MM.1S (cell line): ENCODE measurements around the gene COLGALT1.

ENCODE experiments used
- EZH2 ChIP-seq: fragments of 300-600 bp; sonication (generic); optimal IDR thresholded peaks from 2 replicates; pipeline ENCODE3; 2017; ENCODE audit warnings: low read depth, mild to moderate bottlenecking, antibody characterized with exemption, low read length, mixed read lengths
- EZH2phosphoT487 ChIP-seq: fragments of 300-600 bp; sonication (generic); IDR thresholded peaks from 2 replicates; pipeline ENCODE4 v1.6.1; 2018; ENCODE audit warnings: antibody characterized with exemption, low read length
- TF ChIP-seq, protein P1 (sequence below): fragments of 300-600 bp; sonication (generic); IDR thresholded peaks from 2 replicates; pipeline ENCODE4 v1.5.1; 2016; ENCODE audit warnings: antibody characterized with exemption, low read length, mixed read lengths

DNA sequence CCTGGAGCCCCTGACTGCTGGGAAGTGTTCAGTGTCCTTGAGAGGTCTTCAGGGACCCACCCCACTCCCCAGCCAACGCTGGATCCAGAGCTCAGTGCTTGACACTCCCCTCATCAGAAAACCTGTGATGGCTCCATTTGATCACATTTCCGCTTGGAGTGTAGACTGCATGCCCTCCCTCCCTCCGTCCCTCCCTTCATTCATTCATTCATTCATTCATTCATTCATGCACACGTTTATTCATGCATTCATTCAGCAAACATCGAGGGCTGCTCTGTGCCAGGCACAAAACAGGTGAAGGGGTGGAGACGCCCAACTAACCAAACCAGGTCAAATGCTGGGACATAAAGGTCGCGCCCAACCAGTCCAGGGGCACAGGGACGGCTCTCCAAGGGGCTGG is 30.3 kb upstream of the COLGALT1 start:
- TF ChIP-seq EZH2: no peak
- TF ChIP-seq, protein P1, sequence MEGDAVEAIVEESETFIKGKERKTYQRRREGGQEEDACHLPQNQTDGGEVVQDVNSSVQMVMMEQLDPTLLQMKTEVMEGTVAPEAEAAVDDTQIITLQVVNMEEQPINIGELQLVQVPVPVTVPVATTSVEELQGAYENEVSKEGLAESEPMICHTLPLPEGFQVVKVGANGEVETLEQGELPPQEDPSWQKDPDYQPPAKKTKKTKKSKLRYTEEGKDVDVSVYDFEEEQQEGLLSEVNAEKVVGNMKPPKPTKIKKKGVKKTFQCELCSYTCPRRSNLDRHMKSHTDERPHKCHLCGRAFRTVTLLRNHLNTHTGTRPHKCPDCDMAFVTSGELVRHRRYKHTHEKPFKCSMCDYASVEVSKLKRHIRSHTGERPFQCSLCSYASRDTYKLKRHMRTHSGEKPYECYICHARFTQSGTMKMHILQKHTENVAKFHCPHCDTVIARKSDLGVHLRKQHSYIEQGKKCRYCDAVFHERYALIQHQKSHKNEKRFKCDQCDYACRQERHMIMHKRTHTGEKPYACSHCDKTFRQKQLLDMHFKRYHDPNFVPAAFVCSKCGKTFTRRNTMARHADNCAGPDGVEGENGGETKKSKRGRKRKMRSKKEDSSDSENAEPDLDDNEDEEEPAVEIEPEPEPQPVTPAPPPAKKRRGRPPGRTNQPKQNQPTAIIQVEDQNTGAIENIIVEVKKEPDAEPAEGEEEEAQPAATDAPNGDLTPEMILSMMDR: no peak
- no peak for TF ChIP-seq EZH2phosphoT487
